Fibroblast of peridontal ligament (primary cell): Measurements from ENCODE around the gene IL22RA2.
"Not testable (repeated sequence)": the region's sequence is repeated elsewhere in the genome, so short reads cannot be mapped to it uniquely, and the experiment has no call there.

Experiments
- DNase-seq: peaks from one replicate; pipeline ENCODE4 v3.0.0-alpha.2; 2010; ENCODE audit errors: extremely low read depth

Gene IL22RA2

GRCh38 chr6:137126875-137127485 is 46.5 kb downstream of the IL22RA2 start:
- no peak for DNase-seq

- no peak for DNase-seq
These were observed 50.4 kb downstream of the IL22RA2 start for GRCh38 chr6:137123078-137123477.

- DNase-seq, result no peak
These were observed 50.8 kb downstream of the IL22RA2 start for GRCh38 chr6:137122612-137123011.

- DNase-seq, result no peak
These were observed 51.9 kb downstream of the IL22RA2 start for GRCh38 chr6:137121401-137121997.

- no peak for DNase-seq
These were observed 52.7 kb downstream of the IL22RA2 start for GRCh38 chr6:137120748-137121147.

GRCh38 chr6:137119196-137120104 is 54.0 kb downstream of the IL22RA2 start:
- DNase-seq, result no peak

- DNase-seq, result no peak
These were observed 55.9 kb downstream of the IL22RA2 start for GRCh38 chr6:137117581-137117980.

GRCh38 chr6:137116807-137117206 is 56.6 kb downstream of the IL22RA2 start:
- DNase-seq, result no peak

- no peak for DNase-seq
These were observed 57.8 kb downstream of the IL22RA2 start for GRCh38 chr6:137115658-137116057.

GRCh38 chr6:137112067-137112355 is 61.4 kb downstream of the IL22RA2 start:
- DNase-seq, result peak; percentile 65

- DNase-seq, result no peak
These were observed 62.0 kb downstream of the IL22RA2 start for GRCh38 chr6:137111296-137112066.

- no peak for DNase-seq
These were observed 65.7 kb downstream of the IL22RA2 start for GRCh38 chr6:137107767-137108105.

- DNase-seq, result not testable (repeated sequence)
These were observed 66.2 kb downstream of the IL22RA2 start for GRCh38 chr6:137107047-137107766.

GRCh38 chr6:137106183-137106582 is 67.3 kb downstream of the IL22RA2 start:
- no peak for DNase-seq

GRCh38 chr6:137105375-137105774 is 68.1 kb downstream of the IL22RA2 start:
- DNase-seq, result no peak

- DNase-seq, result no peak
These were observed 68.5 kb downstream of the IL22RA2 start for GRCh38 chr6:137104926-137105325.

GRCh38 chr6:137102851-137103492 is 70.5 kb downstream of the IL22RA2 start:
- DNase-seq, result no peak

- DNase-seq, result no peak
These were observed 71.2 kb downstream of the IL22RA2 start for GRCh38 chr6:137102050-137102848.

GRCh38 chr6:137099689-137100403 is 73.6 kb downstream of the IL22RA2 start:
- DNase-seq, result no peak

- DNase-seq, result no peak
These were observed 75.9 kb downstream of the IL22RA2 start for GRCh38 chr6:137097526-137097925.
